HL-60 (cell line): ENCODE data around the gene DNAH7.

Experiments used
- DNase-seq, 2 experiments: peaks; one replicate each; pipeline ENCODE4 v3.0.0-alpha.2; 2010 to 2020; ENCODE audit warnings: low read depth in 1 of 2, low spot score in 1 of 2
- H3K27ac ChIP-seq: fragments of 250-450 bp; sonication (Bioruptor Pico); replicated peaks from 2 replicates; pipeline ENCODE4 v1.5.1; 2020; ENCODE audit warnings: mild to moderate bottlenecking, moderate library complexity
- H3K27me3 ChIP-seq: fragments of 250-450 bp; sonication (Bioruptor Pico); 2 replicates; pipeline ENCODE4 v1.5.1; 2021; ENCODE audit warnings: mild to moderate bottlenecking, moderate library complexity; ENCODE audit not compliant: insufficient read depth, poor library complexity, severe bottlenecking
- H3K4me3 ChIP-seq: replicated peaks from 2 replicates; pipeline ENCODE4 v1.5.1; 2011; ENCODE audit warnings: mild to moderate bottlenecking, control low read depth, low read length; ENCODE audit not compliant: insufficient read depth
- CTCF ChIP-seq: IDR thresholded peaks from one replicate; pipeline ENCODE4 v1.5.1; 2011; ENCODE audit warnings: low read length, control low read depth, inconsistent platforms; ENCODE audit not compliant: insufficient read depth
- GABPA ChIP-seq: IDR thresholded peaks from 2 replicates; pipeline ENCODE4 v1.6.1; 2012; ENCODE audit warnings: low read depth
- POLR2AphosphoS5 ChIP-seq: IDR thresholded peaks from 2 replicates; pipeline ENCODE4 v1.6.1; 2012; ENCODE audit warnings: low read depth
- REST ChIP-seq: IDR thresholded peaks from 2 replicates; pipeline ENCODE4 v1.6.1; 2012; ENCODE audit warnings: low read depth; ENCODE audit not compliant: insufficient replicate concordance
- SPI1 ChIP-seq: IDR thresholded peaks from 2 replicates; pipeline ENCODE4 v1.6.1; 2012; ENCODE audit warnings: low read depth, mild to moderate bottlenecking, borderline replicate concordance

The DNAH7 gene

GRCh38 chr2:195768431-195768830, 300.2 kb downstream of the DNAH7 start:
- no peak for DNase-seq
- Histone ChIP-seq H3K27me3 (no peaks in the 10 kb centered on the region), H3K4me3 (no peak overlapping the region), H3K27ac (no peak overlapping the region)
- TF ChIP-seq REST (no peak), GABPA (no peak), SPI1 (no peak), CTCF (no peak), POLR2AphosphoS5 (no peak)

- no peaks in the 10 kb centered on the region for H3K27me3 ChIP-seq
- no peak overlapping the region for H3K27ac ChIP-seq
- H3K4me3 ChIP-seq = no peak overlapping the region
- no peak for DNase-seq
- TF ChIP-seq GABPA (no peak), POLR2AphosphoS5 (no peak), CTCF (no peak), REST (no peak), SPI1 (no peak)
These were observed 301.9 kb downstream of the DNAH7 start for GRCh38 chr2:195766691-195767090.

GRCh38 chr2:195763866-195764265, 304.8 kb downstream of the DNAH7 start:
- TF ChIP-seq REST (no peak), SPI1 (no peak), CTCF (no peak), GABPA (no peak)
- DNase-seq = no peak
- H3K4me3 ChIP-seq = no peak overlapping the region
- no peaks in the 10 kb centered on the region for H3K27me3 ChIP-seq
- H3K27ac ChIP-seq = no peak overlapping the region
